ENCODE measurements around the gene LRRC37A2. TPM values are rescaled to one million over a fixed set of nuclear protein-coding genes. Genes with fewer than 3 reads are reported as not detected.
"Not testable (repeated sequence)": the region's sequence is repeated elsewhere in the genome, so short reads cannot be mapped to it uniquely, and the experiment has no call there.

LRRC37A2 gene
- total RNA-seq, 2 donors from 2014 or later: 16.6 to 18.2 TPM

- H3K9me3 ChIP-seq; H3K27ac ChIP-seq; intact Hi-C loops (cut with DNase I); H3K36me3 ChIP-seq; H3K4me3 ChIP-seq; H3K4me1 ChIP-seq (replicated peaks); H3K27me3 ChIP-seq (replicated peaks; ENCODE audit: insufficient read depth); DNase-seq (ENCODE audit: low spot score): not testable (repeated sequence)
- WGBS: no CpG with 5 or more reads among the region's 2 CpGs
Measured at GRCh38 chr17:46566284-46566683, 54.0 kb downstream of the LRRC37A2 start.

- H3K9me3 ChIP-seq; H3K36me3 ChIP-seq; H3K4me3 ChIP-seq; DNase-seq (ENCODE audit: low spot score); H3K27ac ChIP-seq; H3K27me3 ChIP-seq (replicated peaks; ENCODE audit: insufficient read depth); intact Hi-C loops (cut with DNase I); H3K4me1 ChIP-seq (replicated peaks): not testable (repeated sequence)
- WGBS: no CpG with 5 or more reads among the region's 1 CpG
Measured at GRCh38 chr17:46566980-46567379, 54.7 kb downstream of the LRRC37A2 start.

GRCh38 chr17:46571796-46572195 is 59.5 kb downstream of the LRRC37A2 start:
- intact Hi-C loops (cut with DNase I): not testable (repeated sequence)

GRCh38 chr17:46579083-46580075 is 67.1 kb downstream of the LRRC37A2 start, which contains the start of gene ARL17A:
Gene ARL17A (minus strand): TSS chr17:46579691. CDS start chr17:46576322, 3,369 bp downstream.
- intact Hi-C loops (cut with DNase I); H3K4me1 ChIP-seq (replicated peaks); H3K36me3 ChIP-seq; H3K9me3 ChIP-seq; H3K27me3 ChIP-seq (replicated peaks; ENCODE audit: insufficient read depth); H3K4me3 ChIP-seq: not testable (repeated sequence)
- peak within 1 kb of the TSS; percentile 41 to 63 for H3K27ac ChIP-seq
- peak; percentile 18 for TF ChIP-seq POLR2AphosphoS5 (IDR thresholded peaks at IDR 0.05)
- no CpG with 5 or more reads among the region's 65 CpGs for WGBS
- DNase-seq (ENCODE audit: low spot score): peak; percentile 68

More at GRCh38 chr17:46571796-46572195, 59.5 kb downstream of the LRRC37A2 start:
- no CpG with 5 or more reads among the region's 4 CpGs for WGBS
- H3K27me3 ChIP-seq (replicated peaks; ENCODE audit: insufficient read depth); H3K27ac ChIP-seq; H3K4me1 ChIP-seq (replicated peaks); H3K9me3 ChIP-seq; H3K36me3 ChIP-seq; DNase-seq (ENCODE audit: low spot score); H3K4me3 ChIP-seq: not testable (repeated sequence)

- H3K4me3 ChIP-seq: not testable (repeated sequence)
Measured at GRCh38 chr17:46580082-46580481, 67.8 kb downstream of the LRRC37A2 start.

GRCh38 chr17:46585444-46585843 is 73.2 kb downstream of the LRRC37A2 start:
- H3K36me3 ChIP-seq; intact Hi-C loops (cut with DNase I); H3K27ac ChIP-seq; DNase-seq (ENCODE audit: low spot score); H3K4me1 ChIP-seq (replicated peaks); H3K27me3 ChIP-seq (replicated peaks; ENCODE audit: insufficient read depth); H3K9me3 ChIP-seq; H3K4me3 ChIP-seq: not testable (repeated sequence)
- WGBS: no CpG with 5 or more reads among the region's 3 CpGs

More at GRCh38 chr17:46580082-46580481, 67.8 kb downstream of the LRRC37A2 start:
- H3K9me3 ChIP-seq; H3K36me3 ChIP-seq; H3K4me1 ChIP-seq (replicated peaks); H3K27me3 ChIP-seq (replicated peaks; ENCODE audit: insufficient read depth); DNase-seq (ENCODE audit: low spot score); intact Hi-C loops (cut with DNase I): not testable (repeated sequence)
- WGBS: 0% methylated on average over 4 of the region's 18 CpGs
- H3K27ac ChIP-seq: peak overlapping the region; percentile 41 to 63

- intact Hi-C loops (cut with DNase I); H3K27ac ChIP-seq; H3K4me3 ChIP-seq; H3K27me3 ChIP-seq (replicated peaks; ENCODE audit: insufficient read depth); DNase-seq (ENCODE audit: low spot score); H3K36me3 ChIP-seq; H3K9me3 ChIP-seq; H3K4me1 ChIP-seq (replicated peaks): not testable (repeated sequence)
- no CpG with 5 or more reads among the region's 95 CpGs for WGBS
Measured at GRCh38 chr17:46590157-46591146, 78.2 kb downstream of the LRRC37A2 start, which contains the start of gene NSF. Gene NSF (plus strand): TSS chr17:46590669. CDS start chr17:46590776, 107 bp downstream.

GRCh38 chr17:46591332-46591731 is 79.1 kb downstream of the LRRC37A2 start:
- intact Hi-C loops (cut with DNase I); H3K27ac ChIP-seq; H3K4me1 ChIP-seq (replicated peaks); H3K36me3 ChIP-seq; H3K27me3 ChIP-seq (replicated peaks; ENCODE audit: insufficient read depth); DNase-seq (ENCODE audit: low spot score); H3K9me3 ChIP-seq; H3K4me3 ChIP-seq: not testable (repeated sequence)
- no CpG with 5 or more reads among the region's 7 CpGs for WGBS

- H3K9me3 ChIP-seq; H3K27ac ChIP-seq; H3K4me3 ChIP-seq; H3K36me3 ChIP-seq; H3K4me1 ChIP-seq (replicated peaks); intact Hi-C loops (cut with DNase I); DNase-seq (ENCODE audit: low spot score); H3K27me3 ChIP-seq (replicated peaks; ENCODE audit: insufficient read depth): not testable (repeated sequence)
- WGBS: 39% methylated on average over 3 of the region's 3 CpGs
Measured at GRCh38 chr17:46598344-46598931, 86.2 kb downstream of the LRRC37A2 start.

- H3K9me3 ChIP-seq; H3K4me1 ChIP-seq (replicated peaks); H3K27me3 ChIP-seq (replicated peaks; ENCODE audit: insufficient read depth); DNase-seq (ENCODE audit: low spot score); intact Hi-C loops (cut with DNase I); H3K36me3 ChIP-seq; H3K4me3 ChIP-seq; H3K27ac ChIP-seq: not testable (repeated sequence)
- WGBS: no CpG with 5 or more reads among the region's 3 CpGs
Measured at GRCh38 chr17:46600767-46601166, 88.5 kb downstream of the LRRC37A2 start.

- H3K4me1 ChIP-seq (replicated peaks); intact Hi-C loops (cut with DNase I); DNase-seq (ENCODE audit: low spot score); H3K27ac ChIP-seq; H3K27me3 ChIP-seq (replicated peaks; ENCODE audit: insufficient read depth); H3K36me3 ChIP-seq; H3K4me3 ChIP-seq; H3K9me3 ChIP-seq: not testable (repeated sequence)
Measured at GRCh38 chr17:46603125-46603524, 90.9 kb downstream of the LRRC37A2 start.
